Measurements from ENCODE around the gene VAMP5.

Gene VAMP5, protein sequence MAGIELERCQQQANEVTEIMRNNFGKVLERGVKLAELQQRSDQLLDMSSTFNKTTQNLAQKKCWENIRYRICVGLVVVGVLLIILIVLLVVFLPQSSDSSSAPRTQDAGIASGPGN

DNA sequence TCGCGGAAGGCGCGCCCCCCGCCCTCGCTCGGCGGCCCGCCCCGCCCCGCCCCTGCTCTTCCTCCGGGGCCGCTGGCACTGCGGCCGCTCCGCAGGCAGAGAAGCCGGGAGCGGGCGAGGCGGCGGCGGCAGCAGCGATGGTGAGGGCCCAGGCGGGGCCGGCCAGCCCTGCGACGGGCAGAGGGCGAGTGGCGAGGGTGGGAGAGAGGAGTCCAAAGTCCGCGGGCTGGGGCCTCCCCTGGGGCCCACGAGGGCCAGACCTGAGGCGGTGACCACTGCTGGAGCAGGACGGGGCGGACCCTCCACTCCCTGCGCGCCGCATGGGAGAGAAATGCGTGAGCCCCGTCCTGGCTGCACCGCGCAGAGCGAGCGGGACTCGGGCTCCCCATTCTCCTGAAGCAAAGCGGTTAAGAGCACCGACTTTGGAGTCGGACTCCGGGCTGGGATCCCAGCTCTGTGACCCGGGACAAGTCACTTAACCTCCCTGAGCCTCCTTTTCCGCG is at the start of gene VAMP5:
Gene VAMP5, plus strand, starts transcription at position 78 of the 503 bp plus-strand sequence. Its CDS starts 60 bp downstream, at position 138.
- Histone ChIP-seq H3K4me3 (ENCODE audit: low read length) (peak within 1 kb of the TSS; percentile 82), H3K4me1 (ENCODE audit: control insufficient read depth, insufficient read depth, low read length) (peaks cover 33% of the 10 kb centered on the region), H3K9ac (ENCODE audit: low read length) (peak within 1 kb of the TSS; percentile 91), H3K36me3 (ENCODE audit: control insufficient read depth, insufficient read depth, low read length, severe bottlenecking) (no peaks in the 10 kb centered on the region), H3K9me3 (ENCODE audit: control insufficient read depth, low read length) (no peaks in the 10 kb centered on the region), H3K27me3 (replicated peaks; ENCODE audit: control insufficient read depth, insufficient read depth, low read length) (no peaks in the 10 kb centered on the region)
- DNase-seq (ENCODE audit: low read depth): peak; percentile 61

DNA sequence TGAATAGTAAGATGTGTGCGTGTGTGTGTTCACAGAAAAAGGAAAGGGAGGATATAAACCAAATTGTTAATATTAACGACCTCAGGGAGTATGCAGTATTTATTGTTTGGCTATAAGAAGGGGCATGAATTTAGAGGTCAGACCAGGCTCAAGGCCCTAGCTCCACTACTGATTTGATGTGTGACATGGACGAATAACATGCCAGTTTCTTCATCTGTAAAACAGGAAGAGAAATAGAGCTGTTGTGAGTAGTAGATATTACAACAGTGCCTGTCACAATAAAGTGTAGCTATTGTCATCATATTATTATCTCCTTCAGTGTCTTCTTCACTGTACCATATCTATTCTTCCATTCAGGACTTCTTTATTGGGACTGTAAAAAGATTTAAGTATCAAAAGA is 49.4 kb upstream of the VAMP5 start:
- Histone ChIP-seq H3K9me3 (ENCODE audit: control insufficient read depth, low read length) (no peaks in the 10 kb centered on the region), H3K27me3 (replicated peaks; ENCODE audit: control insufficient read depth, insufficient read depth, low read length) (no peaks in the 10 kb centered on the region), H3K9ac (ENCODE audit: low read length) (no peak overlapping the region), H3K36me3 (ENCODE audit: control insufficient read depth, insufficient read depth, low read length, severe bottlenecking) (no peaks in the 10 kb centered on the region), H3K4me1 (ENCODE audit: control insufficient read depth, insufficient read depth, low read length) (peaks cover 14% of the 10 kb centered on the region), H3K4me3 (ENCODE audit: low read length) (no peak overlapping the region)
- no peak for DNase-seq (ENCODE audit: low read depth)

DNA sequence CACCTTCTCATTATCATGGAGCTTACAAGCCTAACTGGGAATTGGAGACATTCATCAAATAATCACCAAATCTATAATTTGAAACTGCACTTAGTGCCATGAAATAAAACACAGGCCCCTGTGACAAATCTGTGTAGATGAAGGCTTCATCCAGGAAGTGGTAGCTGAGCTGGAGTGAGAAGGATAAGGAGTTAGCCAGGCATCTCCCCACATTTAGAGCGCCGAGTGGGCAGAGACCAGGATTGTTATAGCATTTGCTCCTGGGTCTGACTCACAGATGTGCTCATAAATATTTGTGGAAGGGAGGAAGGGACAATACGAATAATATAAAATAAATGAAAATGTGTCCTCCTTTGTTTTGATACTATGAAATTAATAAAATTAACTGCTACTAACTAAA is 47.8 kb upstream of the VAMP5 start:
- Histone ChIP-seq H3K4me3 (ENCODE audit: low read length) (peak overlapping the region; percentile 98), H3K9ac (ENCODE audit: low read length) (peak overlapping the region; percentile 99), H3K9me3 (ENCODE audit: control insufficient read depth, low read length) (no peaks in the 10 kb centered on the region), H3K27me3 (replicated peaks; ENCODE audit: control insufficient read depth, insufficient read depth, low read length) (no peaks in the 10 kb centered on the region), H3K36me3 (ENCODE audit: control insufficient read depth, insufficient read depth, low read length, severe bottlenecking) (peaks cover 10% of the 10 kb centered on the region), H3K4me1 (ENCODE audit: control insufficient read depth, insufficient read depth, low read length) (peaks cover 23% of the 10 kb centered on the region)
- peak; percentile 47 for DNase-seq (ENCODE audit: low read depth)

DNA sequence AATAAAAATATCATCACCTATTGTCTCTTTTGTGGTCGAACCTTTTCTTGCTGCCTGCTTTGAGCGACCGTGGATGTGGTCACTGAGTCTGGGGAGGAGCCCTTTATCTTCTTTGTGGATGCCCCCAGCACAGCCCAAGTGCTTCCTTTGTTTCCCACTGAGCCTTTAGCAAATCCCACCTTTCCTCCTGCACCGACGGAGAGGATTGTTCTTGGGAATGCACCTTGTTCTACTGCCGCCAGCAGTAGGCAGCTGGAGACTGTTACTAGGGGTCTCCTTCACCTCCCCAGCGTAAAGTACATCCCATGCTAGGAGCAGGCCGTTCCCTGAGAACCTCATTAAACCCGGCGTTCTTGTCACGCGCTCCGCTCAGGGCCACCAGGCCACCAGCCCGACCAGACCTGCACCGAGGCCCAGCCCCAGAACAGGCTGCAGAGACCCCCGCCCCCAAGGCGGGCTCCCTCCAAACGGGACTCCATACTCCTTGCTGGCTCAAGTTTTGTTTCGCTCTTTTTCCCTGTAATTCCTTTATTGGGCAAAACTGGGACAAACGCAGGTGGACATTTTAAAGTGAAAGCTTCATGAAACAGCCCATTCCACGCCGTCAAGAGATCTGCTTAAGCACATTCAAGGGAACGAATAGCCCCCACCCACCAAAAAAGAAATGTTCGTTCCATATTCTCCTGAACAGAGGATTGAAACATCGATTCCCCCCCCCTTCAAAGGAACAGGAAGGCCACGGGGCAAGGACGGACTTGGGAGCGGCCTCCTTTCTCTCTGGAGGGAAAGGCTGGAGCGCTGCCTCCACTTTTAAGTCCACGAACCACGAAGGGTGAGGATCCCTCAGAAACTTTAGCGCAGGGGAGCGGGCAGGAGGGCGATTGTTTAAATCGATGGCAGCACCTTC is 46.4 kb upstream of the VAMP5 start:
- Histone ChIP-seq H3K9me3 (ENCODE audit: control insufficient read depth, low read length) (no peaks in the 10 kb centered on the region), H3K4me3 (ENCODE audit: low read length) (peak overlapping the region; percentile 98), H3K27me3 (replicated peaks; ENCODE audit: control insufficient read depth, insufficient read depth, low read length) (no peaks in the 10 kb centered on the region), H3K4me1 (ENCODE audit: control insufficient read depth, insufficient read depth, low read length) (peaks cover 36% of the 10 kb centered on the region), H3K36me3 (ENCODE audit: control insufficient read depth, insufficient read depth, low read length, severe bottlenecking) (peaks cover 23% of the 10 kb centered on the region), H3K9ac (ENCODE audit: low read length) (peak overlapping the region; percentile 99)
- DNase-seq (ENCODE audit: low read depth): peak; percentile 54

DNA sequence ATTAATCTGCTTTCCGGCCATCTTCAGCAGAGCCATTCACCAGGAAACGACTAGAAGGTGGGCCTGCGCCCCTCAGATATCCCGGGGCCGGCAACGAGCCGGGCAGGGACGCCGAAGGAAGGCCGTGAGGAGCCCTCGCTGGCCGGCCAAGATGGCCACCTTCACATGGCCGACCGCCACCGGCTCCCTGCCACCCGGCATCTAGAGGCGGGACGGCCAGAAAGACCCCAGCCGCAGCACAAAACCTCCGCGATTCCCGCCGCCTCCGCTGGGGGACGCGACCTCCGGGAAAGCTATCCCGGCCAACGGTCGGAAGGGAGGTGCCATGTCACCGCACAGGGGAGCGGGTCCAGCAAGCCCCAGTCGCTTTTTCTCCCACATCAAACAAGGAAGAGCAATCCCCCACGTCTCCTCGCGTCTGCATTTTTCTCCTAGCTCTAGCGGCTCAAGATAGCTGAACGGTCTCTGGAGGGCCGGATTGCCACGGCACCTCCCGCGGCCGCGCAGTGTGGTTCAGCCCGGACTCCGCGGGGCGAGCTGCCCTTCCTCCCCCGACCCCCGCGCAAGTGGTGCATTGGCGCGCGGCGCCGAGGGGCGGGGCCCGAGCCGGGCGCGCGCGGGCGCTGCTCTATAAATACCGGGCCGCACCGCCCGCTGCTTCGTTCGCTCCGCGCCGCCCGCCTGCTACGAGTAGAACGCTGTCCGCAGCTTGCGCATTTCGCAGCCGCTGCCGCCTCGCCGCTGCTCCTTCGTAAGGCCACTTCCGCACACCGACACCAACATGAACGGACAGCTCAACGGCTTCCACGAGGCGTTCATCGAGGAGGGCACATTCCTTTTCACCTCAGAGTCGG is 45.5 kb upstream of the VAMP5 start, which contains the start of gene MAT2A:
Gene MAT2A, plus strand, starts transcription at position 662 of the 854 bp plus-strand sequence. Its CDS starts 120 bp downstream, at position 782.
- peak; percentile 95 for DNase-seq (ENCODE audit: low read depth)
- Histone ChIP-seq H3K4me3 (ENCODE audit: low read length) (peak within 1 kb of the TSS; percentile 98), H3K9me3 (ENCODE audit: control insufficient read depth, low read length) (no peaks in the 10 kb centered on the region), H3K27me3 (replicated peaks; ENCODE audit: control insufficient read depth, insufficient read depth, low read length) (no peaks in the 10 kb centered on the region), H3K9ac (ENCODE audit: low read length) (peak within 1 kb of the TSS; percentile 99), H3K36me3 (ENCODE audit: control insufficient read depth, insufficient read depth, low read length, severe bottlenecking) (peaks cover 32% of the 10 kb centered on the region), H3K4me1 (ENCODE audit: control insufficient read depth, insufficient read depth, low read length) (peaks cover 41% of the 10 kb centered on the region)

DNA sequence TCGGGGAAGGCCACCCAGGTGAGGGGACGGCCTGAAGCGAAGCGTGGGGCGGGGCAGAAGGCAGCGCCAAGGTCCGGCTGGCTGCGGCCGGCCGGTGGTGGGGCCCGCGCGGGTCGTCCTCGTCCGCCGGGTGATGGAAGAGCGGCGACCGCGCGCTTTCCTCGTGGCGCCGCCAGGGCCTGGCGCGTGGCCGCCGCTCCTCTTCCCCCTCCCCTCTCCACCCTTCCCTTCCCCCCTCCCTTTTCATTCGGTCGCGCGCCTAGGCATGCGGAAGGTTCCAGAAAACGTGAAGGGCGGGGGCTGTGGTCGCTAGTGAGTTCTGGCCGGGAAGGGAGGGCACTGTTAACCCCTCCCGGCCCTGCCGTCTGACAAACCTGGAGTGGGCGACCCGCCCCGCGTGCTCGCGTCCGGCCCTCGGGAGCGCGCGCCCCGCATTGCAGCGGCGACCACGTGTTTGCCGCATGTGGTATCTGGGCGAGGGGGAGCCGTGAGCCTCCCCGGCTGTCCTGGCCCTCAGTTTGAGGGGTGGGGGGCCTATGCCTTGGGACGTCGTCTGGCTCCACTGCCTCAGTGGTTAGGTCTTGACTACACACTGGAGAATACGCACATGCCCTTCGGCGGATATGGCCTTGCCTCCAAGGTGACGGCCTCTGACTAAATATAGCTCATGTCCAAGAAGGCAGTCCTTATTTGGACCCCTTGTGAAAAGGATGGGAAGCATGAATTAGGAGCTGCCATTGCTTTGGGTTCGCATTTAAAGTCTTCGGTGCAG is 44.7 kb upstream of the VAMP5 start:
- Histone ChIP-seq H3K9ac (ENCODE audit: low read length) (peak overlapping the region; percentile 99), H3K4me1 (ENCODE audit: control insufficient read depth, insufficient read depth, low read length) (peaks cover 44% of the 10 kb centered on the region), H3K36me3 (ENCODE audit: control insufficient read depth, insufficient read depth, low read length, severe bottlenecking) (peaks cover 40% of the 10 kb centered on the region), H3K9me3 (ENCODE audit: control insufficient read depth, low read length) (no peaks in the 10 kb centered on the region), H3K27me3 (replicated peaks; ENCODE audit: control insufficient read depth, insufficient read depth, low read length) (no peaks in the 10 kb centered on the region), H3K4me3 (ENCODE audit: low read length) (peak overlapping the region; percentile 98)
- DNase-seq (ENCODE audit: low read depth): peak; percentile 73

DNA sequence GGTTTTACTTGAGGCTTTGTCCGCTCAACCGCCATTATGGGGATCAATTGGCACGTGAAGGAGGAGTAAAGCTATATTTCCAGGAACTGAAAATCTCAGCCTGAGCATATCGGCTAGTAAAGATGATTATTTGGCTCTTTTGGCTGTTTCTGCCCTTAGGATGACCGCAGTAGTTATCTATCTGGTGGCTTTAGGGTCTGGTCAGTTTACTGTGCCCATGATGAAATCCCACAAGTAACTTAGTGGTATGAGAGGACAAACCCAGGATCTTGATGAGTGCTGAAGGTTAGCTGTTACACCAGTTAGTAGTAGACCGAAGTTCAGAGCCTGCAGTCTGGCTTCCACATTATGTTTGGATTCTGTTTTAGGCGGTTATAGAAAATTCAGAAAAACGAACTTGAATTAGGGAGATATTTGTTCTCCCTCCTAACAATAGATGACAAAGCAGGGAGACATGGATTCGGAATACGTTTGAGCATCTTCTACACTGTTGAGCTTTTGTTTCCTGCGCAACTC is 44.0 kb upstream of the VAMP5 start:
- Histone ChIP-seq H3K27me3 (replicated peaks; ENCODE audit: control insufficient read depth, insufficient read depth, low read length) (no peaks in the 10 kb centered on the region), H3K9ac (ENCODE audit: low read length) (peak overlapping the region; percentile 99), H3K36me3 (ENCODE audit: control insufficient read depth, insufficient read depth, low read length, severe bottlenecking) (peaks cover 47% of the 10 kb centered on the region), H3K9me3 (ENCODE audit: control insufficient read depth, low read length) (no peaks in the 10 kb centered on the region), H3K4me3 (ENCODE audit: low read length) (peak overlapping the region; percentile 98), H3K4me1 (ENCODE audit: control insufficient read depth, insufficient read depth, low read length) (peaks cover 44% of the 10 kb centered on the region)
- peak; percentile 52 for DNase-seq (ENCODE audit: low read depth)

DNA sequence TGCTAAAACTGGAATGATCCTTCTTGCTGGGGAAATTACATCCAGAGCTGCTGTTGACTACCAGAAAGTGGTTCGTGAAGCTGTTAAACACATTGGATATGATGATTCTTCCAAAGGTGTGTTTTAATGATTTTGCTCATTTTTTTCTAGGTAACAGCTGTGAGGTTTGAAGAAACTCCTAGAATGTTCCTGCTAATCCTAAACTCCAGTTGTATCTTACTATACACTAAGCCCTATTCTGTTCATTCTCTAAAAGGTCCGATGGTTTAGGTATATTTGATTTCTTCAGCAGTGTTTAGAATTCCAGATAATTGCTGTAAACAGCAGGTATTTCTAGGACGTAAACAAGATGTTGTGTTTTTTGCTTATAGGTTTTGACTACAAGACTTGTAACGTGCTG is 43.0 kb upstream of the VAMP5 start:
- Histone ChIP-seq H3K36me3 (ENCODE audit: control insufficient read depth, insufficient read depth, low read length, severe bottlenecking) (peaks cover 57% of the 10 kb centered on the region), H3K9me3 (ENCODE audit: control insufficient read depth, low read length) (no peaks in the 10 kb centered on the region), H3K4me1 (ENCODE audit: control insufficient read depth, insufficient read depth, low read length) (peaks cover 44% of the 10 kb centered on the region), H3K27me3 (replicated peaks; ENCODE audit: control insufficient read depth, insufficient read depth, low read length) (no peaks in the 10 kb centered on the region), H3K4me3 (ENCODE audit: low read length) (peak overlapping the region; percentile 98), H3K9ac (ENCODE audit: low read length) (peak overlapping the region; percentile 99)
- no peak for DNase-seq (ENCODE audit: low read depth)

DNA sequence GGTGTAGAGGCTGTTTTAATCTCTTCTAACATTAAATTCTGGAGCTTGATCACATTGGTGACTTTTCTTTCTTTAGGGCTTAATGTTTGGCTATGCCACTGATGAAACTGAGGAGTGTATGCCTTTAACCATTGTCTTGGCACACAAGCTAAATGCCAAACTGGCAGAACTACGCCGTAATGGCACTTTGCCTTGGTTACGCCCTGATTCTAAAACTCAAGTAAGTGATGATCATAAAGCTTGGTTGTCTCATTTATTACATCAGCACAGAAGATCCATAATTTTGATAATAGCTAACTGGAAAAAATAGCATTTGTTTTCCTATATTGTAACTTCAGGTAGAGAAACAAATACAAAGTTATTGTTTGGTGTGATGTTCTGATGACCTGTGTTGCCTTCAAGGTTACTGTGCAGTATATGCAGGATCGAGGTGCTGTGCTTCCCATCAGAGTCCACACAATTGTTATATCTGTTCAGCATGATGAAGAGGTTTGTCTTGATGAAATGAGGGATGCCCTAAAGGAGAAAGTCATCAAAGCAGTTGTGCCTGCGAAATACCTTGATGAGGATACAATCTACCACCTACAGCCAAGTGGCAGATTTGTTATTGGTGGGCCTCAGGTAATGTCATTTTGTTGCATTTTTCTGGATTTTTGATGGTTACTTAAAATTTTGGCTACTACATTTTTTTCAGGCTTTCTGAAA is 42.3 kb upstream of the VAMP5 start:
- no peak for DNase-seq (ENCODE audit: low read depth)
- H3K4me1 ChIP-seq (ENCODE audit: control insufficient read depth, insufficient read depth, low read length): peaks cover 39% of the 10 kb centered on the region
- H3K27me3 ChIP-seq (replicated peaks; ENCODE audit: control insufficient read depth, insufficient read depth, low read length): no peaks in the 10 kb centered on the region
- H3K9me3 ChIP-seq (ENCODE audit: control insufficient read depth, low read length): no peaks in the 10 kb centered on the region
- peak overlapping the region; percentile 99 for H3K9ac ChIP-seq (ENCODE audit: low read length)
- H3K4me3 ChIP-seq (ENCODE audit: low read length): peak overlapping the region; percentile 98
- peaks cover 63% of the 10 kb centered on the region for H3K36me3 ChIP-seq (ENCODE audit: control insufficient read depth, insufficient read depth, low read length, severe bottlenecking)

DNA sequence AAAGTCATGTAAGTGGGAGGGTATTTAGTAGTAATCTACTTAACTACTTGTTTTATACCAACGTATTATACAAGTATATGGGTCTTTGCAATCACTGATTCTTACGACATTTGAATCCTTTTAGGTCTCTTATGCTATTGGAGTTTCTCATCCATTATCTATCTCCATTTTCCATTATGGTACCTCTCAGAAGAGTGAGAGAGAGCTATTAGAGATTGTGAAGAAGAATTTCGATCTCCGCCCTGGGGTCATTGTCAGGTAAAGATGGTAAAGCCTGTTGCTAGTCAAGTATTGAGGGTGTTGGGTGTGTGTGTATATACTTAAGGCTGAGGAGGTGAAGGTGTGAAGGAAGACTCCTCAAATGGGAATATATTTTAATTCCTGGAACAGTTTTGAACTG is 41.5 kb upstream of the VAMP5 start:
- Histone ChIP-seq H3K9me3 (ENCODE audit: control insufficient read depth, low read length) (no peaks in the 10 kb centered on the region), H3K36me3 (ENCODE audit: control insufficient read depth, insufficient read depth, low read length, severe bottlenecking) (peaks cover 63% of the 10 kb centered on the region), H3K4me1 (ENCODE audit: control insufficient read depth, insufficient read depth, low read length) (peaks cover 30% of the 10 kb centered on the region), H3K4me3 (ENCODE audit: low read length) (peak overlapping the region; percentile 98), H3K27me3 (replicated peaks; ENCODE audit: control insufficient read depth, insufficient read depth, low read length) (no peaks in the 10 kb centered on the region), H3K9ac (ENCODE audit: low read length) (peak overlapping the region; percentile 99)
- no peak for DNase-seq (ENCODE audit: low read depth)

All from adipocyte (in vitro differentiated cells).